Measurements from ENCODE around the gene EAF1.

DNA sequence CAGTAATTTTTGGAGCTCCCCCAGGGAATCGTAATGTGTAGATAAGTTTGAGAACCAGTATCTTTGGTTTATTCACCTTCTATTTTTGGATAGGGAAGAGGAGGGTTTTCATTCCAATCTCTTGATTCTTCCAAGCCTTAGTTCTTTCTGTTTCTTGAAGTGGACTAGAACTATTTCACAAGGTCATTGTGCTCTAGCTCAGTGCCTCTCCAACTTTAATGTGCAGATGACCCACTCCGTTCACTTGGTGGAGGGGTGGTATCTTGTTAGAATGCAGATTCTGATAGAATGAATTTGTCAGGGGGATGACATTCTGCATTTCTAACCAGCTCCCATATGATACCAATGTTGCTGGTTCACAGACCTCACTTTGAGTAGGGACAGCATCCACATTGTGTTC, 58.6 kb downstream of the EAF1 start:
- no peak for TF ChIP-seq RAD21 (IDR thresholded peaks at IDR 0.05 in 1 of 2, conservative IDR thresholded peaks at IDR 0.05 in 1 of 2; ENCODE audit: low read depth in 2 of 2, low read length in 2 of 2)
- no peak for TF ChIP-seq POLR2A (IDR thresholded peaks at IDR 0.05; ENCODE audit: control extremely low read depth in 1 of 2, low read depth in 2 of 2, low read length in 2 of 2)

Data from H1 (cell line).